ENCODE measurements around the gene RBM45.
"Not testable (repeated sequence)": the region's sequence is repeated elsewhere in the genome, so short reads cannot be mapped to it uniquely, and the experiment has no call there.

The RBM45 gene

GRCh38 chr2:178152542-178152941 lies 40.3 kb downstream of the RBM45 start:
- no peak for TF ChIP-seq CTCF (conservative IDR thresholded peaks at IDR 0.05)
- H3K27ac ChIP-seq, result peak overlapping the region; percentile 16; the same call in 1 of the 2 replicates

- no peak overlapping the region for H3K27ac ChIP-seq
- TF ChIP-seq CTCF (conservative IDR thresholded peaks at IDR 0.05), result no peak
Observed at GRCh38 chr2:178152977-178153376, 40.7 kb downstream of the RBM45 start.

- H3K27ac ChIP-seq, result not testable (repeated sequence)
Observed at GRCh38 chr2:178153878-178154277, 41.6 kb downstream of the RBM45 start.

GRCh38 chr2:178155524-178155923 lies 43.3 kb downstream of the RBM45 start:
- TF ChIP-seq CTCF (conservative IDR thresholded peaks at IDR 0.05), result no peak

GRCh38 chr2:178157574-178157973 lies 45.3 kb downstream of the RBM45 start:
- no peak for TF ChIP-seq CTCF (conservative IDR thresholded peaks at IDR 0.05)
- H3K27ac ChIP-seq, result no peak overlapping the region

More at GRCh38 chr2:178155524-178155923, 43.3 kb downstream of the RBM45 start:
- no peak overlapping the region for H3K27ac ChIP-seq

GRCh38 chr2:178159966-178160365 lies 47.7 kb downstream of the RBM45 start:
- no peak for TF ChIP-seq CTCF (conservative IDR thresholded peaks at IDR 0.05)

GRCh38 chr2:178160601-178161000 lies 48.4 kb downstream of the RBM45 start:
- no peak for TF ChIP-seq CTCF (conservative IDR thresholded peaks at IDR 0.05)

More at GRCh38 chr2:178159966-178160365, 47.7 kb downstream of the RBM45 start:
- H3K27ac ChIP-seq, result no peak overlapping the region

GRCh38 chr2:178163395-178163794 lies 51.2 kb downstream of the RBM45 start:
- H3K27ac ChIP-seq, result no peak overlapping the region
- TF ChIP-seq CTCF (conservative IDR thresholded peaks at IDR 0.05), result no peak

More at GRCh38 chr2:178160601-178161000, 48.4 kb downstream of the RBM45 start:
- H3K27ac ChIP-seq, result no peak overlapping the region
